BJ (cell line): ENCODE results near the gene PCDH19. TPM values are rescaled to one million over a fixed set of nuclear protein-coding genes. Genes with fewer than 3 reads are reported as not detected.

ENCODE experiments used
- CTCF ChIA-PET: fragments of 350-600 bp; formaldehyde crosslinking; extraction: SDS; loops from one replicate; lab custom pipeline; 2021; ENCODE audit warnings: antibody characterized with exemption, inconsistent platforms; lab: Yijun Ruan, JAX
- POLR2A ChIA-PET: fragments of 300-600 bp; sonication (Branson Sonifier 250); formaldehyde crosslinking; extraction: SDS; loops from one replicate; lab custom pipeline; 2021; ENCODE audit warnings: antibody characterized with exemption; lab: Charles Lee
- DNase-seq: peaks from one replicate; pipeline ENCODE4 v3.0.0-alpha.2; 2011; ENCODE audit warnings: low read depth
- H3K27me3 ChIP-seq: 2 replicates; pipeline ENCODE4 v1.6.0; 2011; ENCODE audit warnings: low read length; ENCODE audit not compliant: control insufficient read depth, insufficient read depth
- H3K36me3 ChIP-seq: 2 replicates; pipeline ENCODE4 v1.5.1; 2011; ENCODE audit warnings: low read length; ENCODE audit not compliant: control insufficient read depth, insufficient read depth
- H3K4me3 ChIP-seq: 2 replicates; pipeline ENCODE4 v1.5.1; 2011; ENCODE audit warnings: low read depth, mild to moderate bottlenecking, control low read depth, low read length
- polyA plus RNA-seq: library from polyadenylated mRNA; depleted of rRNA; stranded (reverse); fragments of >200 nt; gene quantifications from 2 replicates; pipeline ENCODE4 v1.2.3, GENCODE V29; 2011
- TF ChIP-seq, protein P1 (sequence below): IDR thresholded peaks from 2 replicates; pipeline ENCODE4 v1.5.1; 2011; ENCODE audit warnings: low read depth, mild to moderate bottlenecking, control low read depth, inconsistent platforms, low read length, moderate library complexity; ENCODE audit not compliant: insufficient read depth

Gene PCDH19
- polyA plus RNA-seq, 1 experiment, result 0.01 TPM

DNA sequence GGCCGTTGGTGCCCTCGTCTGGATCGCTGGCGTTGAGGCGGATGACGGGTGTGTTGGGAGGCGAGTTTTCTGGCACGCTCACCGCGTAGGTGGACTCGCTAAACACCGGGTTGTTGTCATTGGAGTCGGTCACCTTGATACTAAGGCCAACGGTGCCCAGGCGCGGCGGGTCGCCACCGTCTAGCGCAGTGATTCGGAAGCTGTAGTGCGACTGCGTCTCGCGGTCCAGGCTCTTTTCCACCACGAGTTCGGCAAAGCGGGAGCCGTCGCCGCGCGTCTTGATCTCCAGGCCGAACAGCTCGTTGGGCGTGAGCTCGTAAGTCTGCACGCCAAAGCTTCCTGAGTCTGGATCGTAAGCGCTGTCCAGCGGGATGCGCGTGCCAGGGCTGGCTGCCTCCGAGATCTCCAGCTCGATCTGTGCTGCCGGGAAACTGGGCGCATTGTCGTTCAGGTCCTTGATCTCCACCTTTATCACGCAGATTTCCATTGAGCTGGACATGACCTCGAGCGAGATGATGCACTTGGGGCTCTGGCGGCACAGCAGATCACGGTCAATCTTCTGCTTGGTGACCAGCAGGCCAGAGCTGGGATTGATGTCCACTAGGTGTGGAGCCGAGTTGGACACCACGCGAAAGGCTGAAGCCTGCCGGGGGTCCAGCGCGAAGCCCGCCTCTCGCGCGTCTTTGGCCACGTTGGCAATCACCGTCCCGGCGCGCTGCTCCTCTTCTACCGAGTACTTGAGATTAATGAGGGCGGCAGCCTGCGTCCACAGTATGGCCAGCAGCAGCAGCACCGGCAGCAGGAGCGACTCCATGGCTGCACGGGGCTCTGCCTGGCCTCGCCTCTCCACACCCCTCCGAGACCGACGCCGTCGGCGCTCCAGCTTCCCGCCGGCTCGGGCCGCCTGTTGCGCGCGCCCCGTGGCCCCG lies 2.0 kb downstream of the PCDH19 start:
- H3K36me3 ChIP-seq, result no peaks in the 10 kb centered on the region
- ChIA-PET CTCF (no interaction called here), POLR2A (no interaction called here)
- TF ChIP-seq, protein P1, sequence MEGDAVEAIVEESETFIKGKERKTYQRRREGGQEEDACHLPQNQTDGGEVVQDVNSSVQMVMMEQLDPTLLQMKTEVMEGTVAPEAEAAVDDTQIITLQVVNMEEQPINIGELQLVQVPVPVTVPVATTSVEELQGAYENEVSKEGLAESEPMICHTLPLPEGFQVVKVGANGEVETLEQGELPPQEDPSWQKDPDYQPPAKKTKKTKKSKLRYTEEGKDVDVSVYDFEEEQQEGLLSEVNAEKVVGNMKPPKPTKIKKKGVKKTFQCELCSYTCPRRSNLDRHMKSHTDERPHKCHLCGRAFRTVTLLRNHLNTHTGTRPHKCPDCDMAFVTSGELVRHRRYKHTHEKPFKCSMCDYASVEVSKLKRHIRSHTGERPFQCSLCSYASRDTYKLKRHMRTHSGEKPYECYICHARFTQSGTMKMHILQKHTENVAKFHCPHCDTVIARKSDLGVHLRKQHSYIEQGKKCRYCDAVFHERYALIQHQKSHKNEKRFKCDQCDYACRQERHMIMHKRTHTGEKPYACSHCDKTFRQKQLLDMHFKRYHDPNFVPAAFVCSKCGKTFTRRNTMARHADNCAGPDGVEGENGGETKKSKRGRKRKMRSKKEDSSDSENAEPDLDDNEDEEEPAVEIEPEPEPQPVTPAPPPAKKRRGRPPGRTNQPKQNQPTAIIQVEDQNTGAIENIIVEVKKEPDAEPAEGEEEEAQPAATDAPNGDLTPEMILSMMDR, result no peak
- no peak for DNase-seq
- H3K4me3 ChIP-seq, result no peak overlapping the region
- H3K27me3 ChIP-seq, result peaks cover 17% of the 10 kb centered on the region

- POLR2A ChIA-PET, result no interaction called here
Measured at GRCh38 chrX:100407147-100407783, 2.8 kb downstream of the PCDH19 start.

DNA sequence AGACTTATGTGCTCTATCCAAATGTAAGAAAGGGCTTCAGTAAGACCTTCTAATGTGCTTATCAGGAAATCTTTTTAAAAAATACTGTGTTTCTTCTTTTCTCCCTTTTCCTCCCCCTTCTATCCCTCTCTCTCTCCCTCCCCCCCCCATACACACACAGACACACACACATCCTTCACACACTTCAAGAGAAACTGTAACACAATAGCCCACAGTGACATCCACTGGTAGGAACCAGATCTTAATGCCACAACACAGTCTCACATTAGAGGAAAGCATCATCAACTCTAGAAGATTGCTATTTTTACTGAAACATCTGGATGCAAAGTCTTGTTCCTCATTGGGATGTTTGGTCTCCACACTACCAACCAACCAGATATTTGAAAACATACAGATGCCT lies 4.6 kb downstream of the PCDH19 start:
- CTCF ChIA-PET, result no interaction called here
- TF ChIP-seq, protein P1, result no peak
- Histone ChIP-seq H3K36me3 (no peaks in the 10 kb centered on the region), H3K27me3 (peaks cover 13% of the 10 kb centered on the region), H3K4me3 (no peak overlapping the region)
- POLR2A ChIA-PET, result no interaction called here
- no peak for DNase-seq

More at GRCh38 chrX:100407147-100407783, 2.8 kb downstream of the PCDH19 start:
- no peaks in the 10 kb centered on the region for H3K36me3 ChIP-seq
- CTCF ChIA-PET, result no interaction called here
- peaks cover 17% of the 10 kb centered on the region for H3K27me3 ChIP-seq
- TF ChIP-seq, protein P1, result no peak
- H3K4me3 ChIP-seq, result no peak overlapping the region
- DNase-seq, result no peak

GRCh38 chrX:100404851-100405250 lies 5.2 kb downstream of the PCDH19 start:
- H3K36me3 ChIP-seq, result no peaks in the 10 kb centered on the region
- TF ChIP-seq, protein P1, result no peak
- no peak overlapping the region for H3K4me3 ChIP-seq
- DNase-seq, result no peak
- POLR2A ChIA-PET, result no interaction called here
- CTCF ChIA-PET, result no interaction called here
- H3K27me3 ChIP-seq, result peaks cover 13% of the 10 kb centered on the region

GRCh38 chrX:100395781-100396180 lies 14.3 kb downstream of the PCDH19 start:
- H3K36me3 ChIP-seq, result no peaks in the 10 kb centered on the region
- TF ChIP-seq, protein P1, result no peak
- no peak for DNase-seq
- CTCF ChIA-PET, result no interaction called here
- POLR2A ChIA-PET, result no interaction called here
- H3K27me3 ChIP-seq, result no peaks in the 10 kb centered on the region
- H3K4me3 ChIP-seq, result no peak overlapping the region
